Spleen (tissue), 7 donors: ENCODE measurements around the gene MAPK7.

ENCODE experiments used
- CTCF ChIP-seq, 11 experiments: fragments of 200-600 bp in 7 of 11; fragments of 450-650 bp in 4 of 11; sonication (generic) in 4 of 11; IDR thresholded peaks in 8 of 11; conservative IDR thresholded peaks in 3 of 11; 1 replicate in 7 of 11; 2 replicates in 4 of 11; pipeline versions ENCODE4 v1.4.0 to v1.8.0; 2016 to 2021; ENCODE audit warnings: antibody characterized with exemption in 11 of 11, inconsistent platforms in 4 of 11, mild to moderate bottlenecking in 1 of 11
- POLR2A ChIP-seq, 3 donors: fragments of 450-650 bp; IDR thresholded peaks; one replicate each; pipeline ENCODE4 v1.5.1; 2017; ENCODE audit warnings: antibody characterized with exemption in 3 of 3, mild to moderate bottlenecking in 1 of 3
- POLR2AphosphoS5 ChIP-seq, 3 donors: sonication (generic); formaldehyde crosslinking; IDR thresholded peaks; one replicate each; pipeline ENCODE4 v1.5.1; 2017; ENCODE audit warnings: antibody characterized with exemption in 3 of 3
- donor health status: DM: no; HTN: no; CAD: no; lungs with moderate emphysema.
- donor health status: DM: no; HTN: no; CAD: no.
- donor health status: DM: no; HTN: no; CAD: no.

GRCh38 chr17:19411631-19412030 lies 33.3 kb downstream of the MAPK7 start:
- no peak for TF ChIP-seq CTCF (IDR thresholded peaks at IDR 0.05 in 8 of 11, conservative IDR thresholded peaks at IDR 0.05 in 3 of 11)
- no peak for TF ChIP-seq POLR2AphosphoS5 (IDR thresholded peaks at IDR 0.05)
- TF ChIP-seq POLR2A (IDR thresholded peaks at IDR 0.05) = no peak
